Stimulated activated CD4-positive, alpha-beta T cell treated with anti-CD3 and anti-CD28 coated beads, Interleukin-12 subunit alpha, Interleukin-12 subunit beta, amount 100 ng/mL, for 4 hours (primary cell): ENCODE measurements around the gene HERC6.
"Not testable (repeated sequence)": the region's sequence is repeated elsewhere in the genome, so short reads cannot be mapped to it uniquely, and the experiment has no call there.

Experiments
- DNase-seq: peaks from one replicate; pipeline ENCODE4 v3.0.0-alpha.2; 2020

HERC6 gene

DNA sequence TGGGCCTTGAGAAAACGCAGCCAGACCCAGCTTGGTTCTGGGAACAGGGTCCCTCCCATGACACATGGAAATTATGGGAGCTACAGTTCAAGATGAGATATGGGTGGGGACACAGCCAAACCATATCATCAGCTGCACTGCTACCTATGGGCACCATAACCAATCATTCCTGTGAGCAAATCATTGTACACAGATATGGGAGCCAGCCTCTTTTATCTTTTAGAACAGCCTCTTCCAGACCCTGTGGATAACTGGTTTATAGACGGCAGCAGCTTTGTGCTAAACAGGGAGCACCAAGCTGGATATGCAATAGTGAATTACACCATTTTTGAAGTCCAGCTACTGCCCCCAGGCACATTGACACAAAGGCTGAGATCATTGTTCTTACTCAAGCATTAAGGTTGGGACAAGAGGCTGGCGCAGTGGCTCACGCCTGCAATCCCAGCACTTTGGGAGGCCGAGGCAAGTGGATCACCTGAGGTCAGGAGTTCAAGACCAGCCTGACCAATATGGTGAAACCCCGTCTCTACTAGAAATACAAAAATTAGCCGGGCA lies 69.6 kb downstream of the HERC6 start:
- DNase-seq = not testable (repeated sequence)

- DNase-seq = no peak
Observed at GRCh38 chr4:88448889-88449288, 70.2 kb downstream of the HERC6 start.

DNA sequence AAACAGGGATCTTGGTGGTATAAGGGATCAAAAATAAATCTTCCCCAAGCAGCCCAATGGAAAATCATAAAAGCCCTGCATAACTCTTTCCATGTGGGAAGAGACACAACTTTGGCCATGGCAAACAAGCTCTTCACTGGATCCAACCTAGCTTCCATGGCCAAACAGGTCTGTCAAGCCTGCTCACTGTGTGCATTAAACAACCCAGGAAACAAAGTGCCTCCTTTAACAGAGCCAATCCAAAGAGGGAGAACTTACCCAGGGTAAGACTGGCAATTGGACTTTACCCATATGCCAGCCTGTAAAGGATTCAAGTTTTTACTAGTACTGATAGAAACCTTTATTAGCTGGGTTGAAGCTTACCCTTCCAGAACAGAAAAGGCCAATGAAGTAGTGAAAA lies 70.6 kb downstream of the HERC6 start:
- no peak for DNase-seq

DNA sequence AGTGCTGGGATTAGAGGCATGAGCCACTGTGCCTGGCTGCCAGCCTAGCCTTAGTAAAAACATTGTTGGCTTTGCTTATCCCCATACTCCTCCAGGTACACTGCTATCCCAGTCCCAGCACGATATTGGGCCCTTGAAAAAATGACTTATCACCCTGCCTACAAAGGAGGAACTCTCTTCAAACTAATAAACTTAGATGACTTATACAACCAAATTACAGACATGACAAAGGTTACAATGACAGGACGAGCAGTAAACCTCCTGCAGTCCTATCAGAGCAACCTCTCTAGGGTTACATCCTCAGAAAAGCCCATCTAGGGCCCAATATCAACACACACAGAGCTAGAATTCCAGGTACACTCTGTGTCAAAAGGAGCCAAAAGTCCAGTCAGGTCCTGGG lies 72.6 kb downstream of the HERC6 start:
- no peak for DNase-seq

DNA sequence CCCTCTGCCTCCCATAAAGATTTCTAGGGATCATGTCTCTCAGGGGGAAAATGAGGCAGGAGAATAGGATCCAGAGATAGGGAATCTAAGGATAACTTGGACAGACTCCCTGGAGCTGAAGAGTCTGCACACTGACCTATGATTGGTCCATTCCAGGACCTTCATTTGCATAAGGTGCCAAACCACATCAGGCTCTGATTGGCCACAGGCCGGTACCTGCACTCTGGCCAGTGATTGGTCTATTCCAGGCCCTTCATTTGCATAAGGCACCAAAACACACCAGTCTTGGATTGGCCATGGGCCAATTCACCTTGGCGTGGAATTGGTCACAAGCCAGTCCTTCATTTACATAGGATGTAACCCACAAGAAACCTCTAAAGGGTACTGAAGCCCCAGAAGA lies 74.3 kb downstream of the HERC6 start:
- no peak for DNase-seq

DNA sequence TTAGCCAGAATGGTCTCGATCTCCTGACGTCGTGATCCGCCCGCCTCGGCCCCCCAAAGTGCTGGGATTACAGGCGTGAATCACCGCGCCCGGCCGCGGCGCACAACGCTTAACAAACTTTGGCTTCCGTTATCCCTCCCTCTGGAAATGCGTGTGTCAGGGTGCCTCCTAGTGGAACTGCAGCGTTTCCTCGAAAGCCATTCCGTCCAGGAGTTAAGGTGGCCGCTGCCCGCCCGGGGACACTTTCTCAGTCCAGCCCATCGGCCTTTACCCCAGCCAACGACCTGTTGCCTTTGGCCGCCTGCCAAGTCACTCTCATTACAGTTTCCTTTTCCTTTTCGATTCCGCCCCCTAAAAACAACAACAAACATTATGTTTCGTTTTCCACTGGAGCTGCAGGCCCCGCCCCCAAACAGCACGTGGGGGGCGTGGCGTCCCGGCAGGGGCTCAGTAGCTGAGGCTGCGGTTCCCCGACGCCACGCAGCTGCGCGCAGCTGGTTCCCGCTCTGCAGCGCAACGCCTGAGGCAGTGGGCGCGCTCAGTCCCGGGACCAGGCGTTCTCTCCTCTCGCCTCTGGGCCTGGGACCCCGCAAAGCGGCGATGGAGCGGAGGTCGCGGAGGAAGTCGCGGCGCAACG lies 78.1 kb downstream of the HERC6 start, which contains the start of gene HERC5:
TSS of gene HERC5 (plus strand) at position 450 of the 637 bp plus-strand sequence. CDS start at position 601, 151 bp downstream.
- peak; percentile 82 for DNase-seq

DNA sequence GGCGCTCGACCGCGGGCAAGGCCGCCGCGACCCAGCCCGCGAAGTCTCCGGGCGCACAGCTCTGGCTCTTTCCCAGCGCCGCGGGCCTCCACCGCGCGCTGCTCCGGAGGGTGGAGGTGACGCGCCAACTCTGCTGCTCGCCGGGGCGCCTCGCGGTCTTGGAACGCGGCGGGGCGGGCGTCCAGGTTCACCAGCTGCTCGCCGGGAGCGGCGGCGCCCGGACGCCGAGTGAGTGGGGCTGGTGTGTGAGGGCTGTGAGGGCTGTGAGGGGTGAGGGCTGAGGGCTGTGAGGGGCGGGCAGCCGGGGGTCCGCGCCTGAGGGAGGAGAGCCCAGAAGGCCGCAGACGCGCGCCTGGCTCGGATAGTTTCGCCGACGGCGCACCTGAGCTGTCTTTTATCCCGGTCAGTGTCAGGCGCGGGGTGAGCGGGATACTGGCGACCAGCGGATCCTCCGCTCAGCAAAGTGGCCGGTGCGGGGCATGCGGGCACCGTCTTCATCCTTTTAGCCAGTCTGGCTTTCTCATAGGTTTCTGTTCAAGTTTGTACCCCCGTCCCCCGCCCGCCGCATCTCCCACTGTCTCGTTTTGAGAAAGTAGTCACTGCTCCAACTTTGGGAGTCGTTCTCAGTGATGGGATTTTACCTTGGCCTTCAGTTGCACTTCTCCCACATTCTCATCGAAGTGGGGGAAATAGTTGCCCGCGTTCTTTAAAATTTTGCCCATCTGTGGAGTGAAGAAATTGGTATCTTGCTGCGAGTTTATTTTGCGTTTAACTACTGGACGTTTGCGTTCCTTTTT lies 78.9 kb downstream of the HERC6 start:
- peak; percentile 33 for DNase-seq

DNA sequence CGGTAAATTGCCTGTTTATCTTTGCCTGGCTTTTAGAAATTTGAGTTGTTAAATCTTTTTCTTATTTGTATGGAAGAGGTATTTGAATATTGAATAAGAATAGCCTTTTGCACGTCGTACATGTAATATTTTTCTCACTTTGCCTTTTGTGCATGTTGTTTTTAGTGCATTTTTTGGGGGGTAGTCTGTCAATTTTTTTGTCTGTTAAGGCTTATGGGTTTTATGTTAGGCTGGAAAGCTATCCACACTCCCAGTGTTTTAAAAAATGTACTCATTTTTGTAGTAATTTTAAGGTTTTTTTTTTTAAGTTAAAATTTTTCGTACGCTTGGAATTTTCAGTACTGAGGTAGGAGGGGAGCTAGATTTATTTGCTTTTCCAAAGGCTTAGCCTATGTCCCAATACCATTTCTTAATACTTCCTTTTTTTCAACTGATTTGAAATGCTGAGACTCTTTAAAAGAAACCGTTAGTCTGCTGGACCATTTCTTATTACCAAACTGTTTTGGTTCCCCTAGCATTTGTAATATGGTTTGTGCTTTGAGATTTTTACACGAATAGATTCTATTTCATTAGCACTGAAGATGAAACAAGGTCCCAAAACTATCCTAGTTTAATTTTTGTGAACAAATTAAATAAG lies 79.6 kb downstream of the HERC6 start:
- no peak for DNase-seq

GRCh38 chr4:88465653-88466192 lies 87.1 kb downstream of the HERC6 start:
- DNase-seq = no peak

DNA sequence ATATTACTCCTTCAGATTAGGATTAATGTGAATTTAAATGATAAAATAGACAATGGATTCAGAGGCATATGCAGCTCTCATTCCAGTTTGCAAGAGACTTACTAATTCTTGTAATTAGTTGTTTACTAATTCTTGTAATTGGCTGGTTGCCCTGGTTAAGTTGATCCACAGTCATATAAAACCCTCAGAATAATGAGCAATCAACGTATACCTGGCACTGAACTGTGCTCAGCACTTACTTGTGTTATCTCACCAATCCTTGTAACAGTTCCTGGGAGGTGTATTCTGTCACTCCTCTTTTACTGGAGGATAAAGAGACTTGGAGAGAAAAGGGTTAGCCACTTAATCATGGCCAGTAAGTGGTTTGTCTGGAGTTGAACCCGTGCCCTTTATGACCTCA lies 88.7 kb downstream of the HERC6 start:
- no peak for DNase-seq

DNA sequence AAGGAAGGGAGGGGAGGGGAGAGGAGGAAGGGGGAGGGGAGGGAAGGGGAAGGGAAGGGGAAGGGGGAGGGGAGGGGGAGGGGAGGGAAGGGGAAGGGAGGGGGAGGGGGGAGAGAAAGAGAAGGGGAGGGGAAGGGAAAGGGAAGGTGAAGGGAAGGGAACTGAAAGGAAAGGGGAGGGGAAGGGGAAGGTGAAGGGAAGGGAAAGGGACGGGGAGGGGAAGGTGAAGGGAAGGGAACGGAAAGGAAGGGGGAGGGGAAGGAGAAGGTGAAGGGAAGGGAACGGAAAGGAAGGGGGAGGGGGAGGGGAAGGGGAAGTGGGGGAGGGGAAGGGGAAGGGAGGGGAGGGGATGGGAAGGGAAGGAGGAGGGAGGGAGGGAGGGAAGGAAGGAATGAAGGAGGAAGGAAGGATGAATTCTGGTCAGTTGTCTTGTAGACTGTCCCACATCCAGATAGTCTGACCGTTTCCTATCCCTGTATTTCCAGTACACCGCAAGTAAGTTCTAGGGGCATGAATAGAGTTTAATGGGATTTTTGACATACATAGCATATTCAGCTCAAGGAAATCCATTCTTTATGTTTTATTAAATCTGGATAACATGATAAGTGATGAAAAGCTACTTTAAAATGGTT lies 98.7 kb downstream of the HERC6 start:
- no peak for DNase-seq

DNA sequence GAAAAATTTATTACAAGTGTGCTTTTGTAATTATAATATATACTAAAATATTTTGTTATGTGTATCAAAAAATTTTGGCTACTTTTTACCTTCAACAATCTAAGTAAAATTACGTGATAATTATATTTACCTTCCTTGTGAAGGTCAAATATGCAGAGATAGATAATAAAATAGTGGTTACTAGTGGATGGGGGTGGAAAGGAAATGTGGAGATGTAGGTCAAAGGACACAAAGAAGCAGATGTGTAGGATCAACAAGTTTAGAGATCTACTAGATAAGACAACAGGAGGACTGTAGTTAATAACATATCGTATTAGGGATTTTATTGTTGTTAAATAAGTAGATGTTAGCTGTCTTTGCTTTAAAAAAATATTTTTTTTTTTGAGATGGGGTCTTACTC lies 99.6 kb downstream of the HERC6 start:
- no peak for DNase-seq

GRCh38 chr4:88481537-88481936 lies 102.9 kb downstream of the HERC6 start:
- no peak for DNase-seq

DNA sequence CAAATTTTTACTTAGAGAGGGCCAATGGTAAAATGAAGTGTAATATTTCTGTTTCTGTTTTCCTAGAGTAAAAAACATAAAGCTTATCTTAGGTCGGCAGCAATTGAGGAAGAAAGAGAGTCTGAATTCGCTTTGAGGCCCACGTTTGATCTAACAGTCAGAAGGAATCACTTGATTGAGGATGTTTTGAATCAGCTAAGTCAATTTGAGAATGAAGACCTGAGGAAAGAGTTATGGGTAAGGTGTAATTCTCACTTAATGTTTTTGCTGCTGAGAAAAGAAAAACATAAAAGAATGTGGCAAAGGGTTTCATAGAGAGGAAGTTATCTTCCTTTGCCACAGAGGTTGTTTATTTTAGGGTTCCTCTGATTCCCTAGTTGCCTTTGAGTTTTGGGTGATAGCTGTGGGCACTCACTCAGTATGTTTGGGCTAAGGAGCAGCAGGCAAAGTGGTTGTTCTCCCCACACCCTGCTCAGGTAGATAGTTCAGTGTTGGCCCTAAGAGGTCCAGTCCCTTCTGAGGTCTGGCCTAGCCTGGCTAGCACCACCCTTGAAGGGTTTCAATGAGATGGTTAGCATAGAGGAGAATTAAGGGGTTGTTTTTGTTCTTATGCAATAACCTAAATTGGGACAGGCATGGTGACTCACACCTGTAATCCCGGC lies 110.6 kb downstream of the HERC6 start:
- DNase-seq = no peak
